ENCODE data around the gene GRM4.

The GRM4 gene

DNA sequence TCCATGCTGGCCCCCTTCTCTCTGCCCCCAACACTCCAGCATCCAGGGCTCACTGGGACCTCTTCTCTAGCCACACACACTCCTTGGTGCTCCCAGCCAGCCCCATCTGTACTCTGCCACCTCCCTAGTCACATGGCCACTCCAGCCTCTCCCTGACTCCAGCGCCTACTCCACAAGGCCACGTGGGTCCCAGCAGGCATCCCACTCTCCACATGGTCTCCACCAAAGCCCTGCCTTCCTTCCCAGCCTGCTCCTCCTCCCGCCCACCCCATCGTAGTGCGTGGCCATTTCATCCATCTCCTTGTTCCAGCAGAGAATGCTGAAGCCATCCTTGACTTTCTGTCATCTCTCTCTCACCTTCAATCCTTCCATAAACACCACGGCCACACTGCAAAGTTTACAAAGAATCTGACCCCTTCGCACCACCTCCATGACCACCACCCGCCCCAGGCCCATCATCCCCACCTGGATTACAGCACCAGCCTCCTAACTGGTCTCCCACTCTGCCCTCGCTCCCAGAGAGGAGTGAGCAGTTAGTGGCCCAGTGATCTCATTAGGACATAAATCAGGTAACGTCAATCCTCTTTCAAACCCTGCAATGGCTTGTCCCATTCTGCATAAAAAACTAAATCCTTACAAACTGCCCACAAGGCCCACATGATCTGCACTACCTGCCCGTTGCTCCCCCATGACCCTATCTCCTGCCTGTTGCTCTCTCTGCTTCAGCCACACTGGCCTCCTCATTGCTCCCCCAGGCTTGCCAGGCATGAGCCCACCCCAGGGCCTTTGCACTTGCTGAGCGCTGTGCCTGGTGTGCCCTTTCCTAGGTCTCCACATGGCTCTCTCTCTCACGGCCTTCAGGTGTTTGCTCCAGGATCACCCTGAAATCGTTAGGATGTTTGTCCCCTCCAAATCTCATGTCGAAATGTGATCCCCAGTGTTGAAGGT is 96.2 kb downstream of the GRM4 start:
- H4K91ac ChIP-seq (ENCODE audit: low read length), result peak overlapping the region; percentile 21
- H2BK15ac ChIP-seq (ENCODE audit: low read depth, poor library complexity, severe bottlenecking), result no peak overlapping the region
- no peaks in the 10 kb centered on the region for H3K36me3 ChIP-seq (ENCODE audit: control insufficient read depth in 1 of 2, insufficient read depth in 2 of 2, low read depth in 1 of 2, low read length in 2 of 2)
- no peaks in the 10 kb centered on the region for H3K79me1 ChIP-seq (replicated peaks; ENCODE audit: low read length, poor library complexity, severe bottlenecking)
- no peak overlapping the region for H3K4ac ChIP-seq (ENCODE audit: low read depth in 1 of 2, low read length in 2 of 2)
- no peak overlapping the region for H3K27ac ChIP-seq (ENCODE audit: low read length, poor library complexity, severe bottlenecking)
- no peak overlapping the region for H4K8ac ChIP-seq (ENCODE audit: low read length)
- no peak overlapping the region for H3K14ac ChIP-seq (ENCODE audit: low read length in 2 of 2)
- no peak overlapping the region for H2BK12ac ChIP-seq (ENCODE audit: low read length in 2 of 2)
- no peak for DNase-seq
- no peak overlapping the region for H3K4me2 ChIP-seq (ENCODE audit: low read length, poor library complexity, severe bottlenecking)
- H2BK5ac ChIP-seq (ENCODE audit: low read depth, low read length, poor library complexity, severe bottlenecking), result no peak overlapping the region
- H3K23ac ChIP-seq (ENCODE audit: low read length in 2 of 2), result peak overlapping the region in 1 of 2 experiments; percentile 70
- H3K9me3 ChIP-seq (ENCODE audit: control insufficient read depth, low read length), result no peaks in the 10 kb centered on the region
- H2AK5ac ChIP-seq (ENCODE audit: low read length, severe bottlenecking), result no peak overlapping the region
- H2BK120ac ChIP-seq (ENCODE audit: low read depth, low read length), result no peak overlapping the region
- no peaks in the 10 kb centered on the region for H3K4me1 ChIP-seq (ENCODE audit: control insufficient read depth, insufficient read depth, low read depth, low read length)
- H3K27me3 ChIP-seq (ENCODE audit: control insufficient read depth in 1 of 2, insufficient read depth in 1 of 2, low read length in 2 of 2), result peaks cover 77 to 96% of the 10 kb centered on the region in 2 experiments
- no peak overlapping the region for H3K18ac ChIP-seq (ENCODE audit: low read depth in 1 of 2, low read length in 2 of 2)
- 79% methylated on average over 15 of the region's 15 CpGs for WGBS
- H3K4me3 ChIP-seq (ENCODE audit: insufficient read depth in 1 of 2, low read depth in 1 of 2, low read length in 2 of 2), result peak overlapping the region in 1 of 2 experiments; percentile 18
- H2AFZ ChIP-seq (ENCODE audit: low read depth, low read length), result no peak overlapping the region
- H3K9ac ChIP-seq (ENCODE audit: low read length), result no peak overlapping the region

- Histone ChIP-seq H2BK5ac (ENCODE audit: low read depth, low read length, poor library complexity, severe bottlenecking) (no peak overlapping the region), H3K27me3 (ENCODE audit: control insufficient read depth in 1 of 2, insufficient read depth in 1 of 2, low read length in 2 of 2) (peaks cover 65 to 87% of the 10 kb centered on the region in 2 experiments), H2BK12ac (ENCODE audit: low read length in 2 of 2) (no peak overlapping the region), H3K4ac (ENCODE audit: low read depth in 1 of 2, low read length in 2 of 2) (no peak overlapping the region), H3K9me3 (ENCODE audit: control insufficient read depth, low read length) (no peaks in the 10 kb centered on the region), H2AFZ (ENCODE audit: low read depth, low read length) (no peak overlapping the region), H3K9ac (ENCODE audit: low read length) (no peak overlapping the region), H4K8ac (ENCODE audit: low read length) (no peak overlapping the region), H3K4me1 (ENCODE audit: control insufficient read depth, insufficient read depth, low read depth, low read length) (no peaks in the 10 kb centered on the region), H4K91ac (ENCODE audit: low read length) (no peak overlapping the region), H2BK120ac (ENCODE audit: low read depth, low read length) (no peak overlapping the region), H2AK5ac (ENCODE audit: low read length, severe bottlenecking) (no peak overlapping the region), H3K14ac (ENCODE audit: low read length in 2 of 2) (no peak overlapping the region), H3K4me3 (ENCODE audit: insufficient read depth in 1 of 2, low read depth in 1 of 2, low read length in 2 of 2) (no peak overlapping the region), H3K23ac (ENCODE audit: low read length in 2 of 2) (no peak overlapping the region), H2BK15ac (ENCODE audit: low read depth, poor library complexity, severe bottlenecking) (no peak overlapping the region), H3K36me3 (ENCODE audit: control insufficient read depth in 1 of 2, insufficient read depth in 2 of 2, low read depth in 1 of 2, low read length in 2 of 2) (no peaks in the 10 kb centered on the region), H3K4me2 (ENCODE audit: low read length, poor library complexity, severe bottlenecking) (no peak overlapping the region), H3K79me1 (replicated peaks; ENCODE audit: low read length, poor library complexity, severe bottlenecking) (no peaks in the 10 kb centered on the region), H3K18ac (ENCODE audit: low read depth in 1 of 2, low read length in 2 of 2) (no peak overlapping the region), H3K27ac (ENCODE audit: low read length, poor library complexity, severe bottlenecking) (no peak overlapping the region)
- no peak for DNase-seq
- WGBS, result 70% methylated on average over 14 of the region's 15 CpGs
These were observed 97.7 kb downstream of the GRM4 start for GRCh38 chr6:34047913-34048867.

DNA sequence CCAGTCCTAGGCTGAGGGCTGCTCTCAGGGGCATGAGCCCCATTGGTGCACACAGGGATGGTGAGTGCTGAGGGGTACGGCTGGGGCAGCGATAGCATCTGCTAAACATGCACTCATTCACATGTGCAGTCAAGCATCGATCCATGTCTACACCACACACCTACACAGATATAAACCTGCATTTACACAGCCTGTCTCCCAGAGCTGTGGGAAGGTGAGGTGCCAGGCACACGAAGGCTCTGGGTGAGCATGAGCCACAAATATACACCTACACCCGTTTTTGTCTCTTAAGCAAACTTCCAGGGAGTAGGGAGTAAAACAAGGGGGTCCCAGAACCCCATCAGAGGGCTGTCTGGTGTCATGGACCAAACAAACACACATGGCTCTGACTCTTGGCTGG is 99.3 kb downstream of the GRM4 start:
- H4K91ac ChIP-seq (ENCODE audit: low read length), result no peak overlapping the region
- H3K14ac ChIP-seq (ENCODE audit: low read length in 2 of 2), result no peak overlapping the region
- peaks cover 49 to 79% of the 10 kb centered on the region in 2 experiments for H3K27me3 ChIP-seq (ENCODE audit: control insufficient read depth in 1 of 2, insufficient read depth in 1 of 2, low read length in 2 of 2)
- no peak overlapping the region for H2BK5ac ChIP-seq (ENCODE audit: low read depth, low read length, poor library complexity, severe bottlenecking)
- peaks cover 2% of the 10 kb centered on the region for H3K4me1 ChIP-seq (ENCODE audit: control insufficient read depth, insufficient read depth, low read depth, low read length)
- no peaks in the 10 kb centered on the region for H3K9me3 ChIP-seq (ENCODE audit: control insufficient read depth, low read length)
- no peak overlapping the region for H3K9ac ChIP-seq (ENCODE audit: low read length)
- no peaks in the 10 kb centered on the region for H3K79me1 ChIP-seq (replicated peaks; ENCODE audit: low read length, poor library complexity, severe bottlenecking)
- H2AFZ ChIP-seq (ENCODE audit: low read depth, low read length), result no peak overlapping the region
- no peak overlapping the region for H3K4ac ChIP-seq (ENCODE audit: low read depth in 1 of 2, low read length in 2 of 2)
- no peak overlapping the region for H3K18ac ChIP-seq (ENCODE audit: low read depth in 1 of 2, low read length in 2 of 2)
- WGBS, result 95% methylated on average over 4 of the region's 5 CpGs
- no peak overlapping the region for H3K4me3 ChIP-seq (ENCODE audit: insufficient read depth in 1 of 2, low read depth in 1 of 2, low read length in 2 of 2)
- no peak overlapping the region for H2BK15ac ChIP-seq (ENCODE audit: low read depth, poor library complexity, severe bottlenecking)
- H3K27ac ChIP-seq (ENCODE audit: low read length, poor library complexity, severe bottlenecking), result no peak overlapping the region
- no peak overlapping the region for H2BK12ac ChIP-seq (ENCODE audit: low read length in 2 of 2)
- H3K36me3 ChIP-seq (ENCODE audit: control insufficient read depth in 1 of 2, insufficient read depth in 2 of 2, low read depth in 1 of 2, low read length in 2 of 2), result no peaks in the 10 kb centered on the region
- no peak overlapping the region for H2BK120ac ChIP-seq (ENCODE audit: low read depth, low read length)
- no peak for DNase-seq
- no peak overlapping the region for H3K4me2 ChIP-seq (ENCODE audit: low read length, poor library complexity, severe bottlenecking)
- H3K23ac ChIP-seq (ENCODE audit: low read length in 2 of 2), result no peak overlapping the region
- no peak overlapping the region for H2AK5ac ChIP-seq (ENCODE audit: low read length, severe bottlenecking)
- no peak overlapping the region for H4K8ac ChIP-seq (ENCODE audit: low read length)

DNA sequence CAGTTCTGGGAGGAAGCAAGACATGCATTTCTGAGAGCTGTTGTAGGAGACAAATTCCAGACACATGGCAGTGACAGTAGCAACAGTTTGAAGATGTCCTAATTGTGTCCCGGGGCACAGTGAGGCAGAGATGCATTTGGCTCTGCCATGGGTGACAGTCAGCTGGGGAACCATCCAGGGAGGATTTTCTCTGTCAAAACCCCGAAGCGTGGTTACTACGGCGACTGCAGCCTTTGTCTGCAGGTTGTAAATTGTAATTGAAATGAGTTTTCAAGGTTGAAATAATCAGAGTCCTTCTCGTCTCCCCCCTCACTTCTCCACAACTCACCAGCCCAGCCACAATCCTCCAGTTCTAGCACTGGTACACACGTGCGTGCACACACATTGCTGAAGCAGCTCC is 100.1 kb downstream of the GRM4 start:
- H3K4me1 ChIP-seq (ENCODE audit: control insufficient read depth, insufficient read depth, low read depth, low read length), result peaks cover 2% of the 10 kb centered on the region
- WGBS, result 59% methylated on average over 4 of the region's 8 CpGs
- H3K9ac ChIP-seq (ENCODE audit: low read length), result no peak overlapping the region
- no peak overlapping the region for H3K23ac ChIP-seq (ENCODE audit: low read length in 2 of 2)
- no peak overlapping the region for H2BK120ac ChIP-seq (ENCODE audit: low read depth, low read length)
- H2BK15ac ChIP-seq (ENCODE audit: low read depth, poor library complexity, severe bottlenecking), result no peak overlapping the region
- H4K91ac ChIP-seq (ENCODE audit: low read length), result no peak overlapping the region
- H3K4me2 ChIP-seq (ENCODE audit: low read length, poor library complexity, severe bottlenecking), result no peak overlapping the region
- H2AFZ ChIP-seq (ENCODE audit: low read depth, low read length), result no peak overlapping the region
- H2BK5ac ChIP-seq (ENCODE audit: low read depth, low read length, poor library complexity, severe bottlenecking), result no peak overlapping the region
- peaks cover 41 to 79% of the 10 kb centered on the region in 2 experiments for H3K27me3 ChIP-seq (ENCODE audit: control insufficient read depth in 1 of 2, insufficient read depth in 1 of 2, low read length in 2 of 2)
- DNase-seq, result no peak
- no peak overlapping the region for H2AK5ac ChIP-seq (ENCODE audit: low read length, severe bottlenecking)
- no peak overlapping the region for H3K18ac ChIP-seq (ENCODE audit: low read depth in 1 of 2, low read length in 2 of 2)
- no peak overlapping the region for H3K27ac ChIP-seq (ENCODE audit: low read length, poor library complexity, severe bottlenecking)
- H4K8ac ChIP-seq (ENCODE audit: low read length), result no peak overlapping the region
- no peaks in the 10 kb centered on the region for H3K36me3 ChIP-seq (ENCODE audit: control insufficient read depth in 1 of 2, insufficient read depth in 2 of 2, low read depth in 1 of 2, low read length in 2 of 2)
- H3K4ac ChIP-seq (ENCODE audit: low read depth in 1 of 2, low read length in 2 of 2), result no peak overlapping the region
- H3K9me3 ChIP-seq (ENCODE audit: control insufficient read depth, low read length), result no peaks in the 10 kb centered on the region
- no peak overlapping the region for H2BK12ac ChIP-seq (ENCODE audit: low read length in 2 of 2)
- no peaks in the 10 kb centered on the region for H3K79me1 ChIP-seq (replicated peaks; ENCODE audit: low read length, poor library complexity, severe bottlenecking)
- no peak overlapping the region for H3K4me3 ChIP-seq (ENCODE audit: insufficient read depth in 1 of 2, low read depth in 1 of 2, low read length in 2 of 2)
- H3K14ac ChIP-seq (ENCODE audit: low read length in 2 of 2), result no peak overlapping the region

Measured in mesenchymal stem cell (in vitro differentiated cells and primary cell).